Omental fat pad (tissue), 4 donors: ENCODE data around the gene ADGRF3. TPM values are rescaled to one million over a fixed set of nuclear protein-coding genes. Genes with fewer than 3 reads are reported as not detected.
"Not testable (repeated sequence)": the region's sequence is repeated elsewhere in the genome, so short reads cannot be mapped to it uniquely, and the experiment has no call there.

Experiments used
- ATAC-seq: fragments of 150-250 bp; one replicate; pipeline ENCODE4 v1.9.1; 2016; ENCODE audit warnings: mild to moderate bottlenecking, moderate library complexity; ENCODE audit not compliant: low FRiP score
- DNase-seq: peaks from one replicate; pipeline ENCODE4 v3.0.0-alpha.2; 2019; ENCODE audit warnings: low spot score
- CTCF ChIP-seq, 3 donors: fragments of 450-650 bp; IDR thresholded peaks; one replicate each; pipeline ENCODE4 v1.5.1; 2016 to 2017; ENCODE audit warnings: antibody characterized with exemption in 3 of 3, mild to moderate bottlenecking in 3 of 3, moderate library complexity in 2 of 3
- total RNA-seq, 4 donors: library from RNA; depleted of rRNA; stranded (reverse); fragments of >200 nt; gene quantifications; one replicate each; pipeline ENCODE4 v1.1.0, GENCODE V29; 2016

The ADGRF3 gene
- total RNA-seq, 4 donors from 2014 or later = 0.09 TPM; not detected in 3

GRCh38 chr2:26363323-26363722 is 16.7 kb upstream of the ADGRF3 start:
- no peak for TF ChIP-seq CTCF (IDR thresholded peaks at IDR 0.05)
- no peak for ATAC-seq
- no peak for DNase-seq

DNA sequence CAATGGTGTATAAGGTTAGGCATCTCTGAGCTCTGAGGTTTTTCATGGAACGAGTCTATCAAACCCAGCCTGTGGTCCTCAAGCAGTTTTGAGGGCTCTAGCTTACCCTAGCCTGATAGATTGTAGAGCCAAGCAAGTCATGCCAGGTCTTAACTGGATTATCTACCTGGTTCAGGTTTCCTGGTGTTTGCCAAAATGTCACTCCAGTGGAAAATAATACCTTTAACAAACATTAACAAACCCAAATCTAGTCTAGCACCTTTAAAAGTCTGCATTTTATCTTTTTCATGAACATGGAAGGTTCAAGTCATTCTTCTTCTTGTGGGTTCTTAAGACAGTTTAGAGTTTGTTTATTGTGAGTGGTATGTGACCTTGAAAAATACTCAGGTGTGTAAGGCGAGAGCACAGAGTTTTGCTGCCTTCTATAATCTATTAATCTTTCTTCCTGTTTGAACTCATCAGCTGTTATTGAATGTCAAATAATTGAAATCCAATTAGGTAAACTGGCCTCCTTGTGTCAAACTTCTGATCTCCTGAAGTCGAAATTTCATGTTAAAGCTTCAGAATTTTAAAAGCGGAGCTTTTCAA is 13.4 kb upstream of the ADGRF3 start:
- DNase-seq (no peak), ATAC-seq (no peak)
- no peak for TF ChIP-seq CTCF (IDR thresholded peaks at IDR 0.05)

- ATAC-seq = no peak
- DNase-seq = no peak
- TF ChIP-seq CTCF (IDR thresholded peaks at IDR 0.05) = no peak
Observed at GRCh38 chr2:26356771-26357170, 10.2 kb upstream of the ADGRF3 start.

DNA sequence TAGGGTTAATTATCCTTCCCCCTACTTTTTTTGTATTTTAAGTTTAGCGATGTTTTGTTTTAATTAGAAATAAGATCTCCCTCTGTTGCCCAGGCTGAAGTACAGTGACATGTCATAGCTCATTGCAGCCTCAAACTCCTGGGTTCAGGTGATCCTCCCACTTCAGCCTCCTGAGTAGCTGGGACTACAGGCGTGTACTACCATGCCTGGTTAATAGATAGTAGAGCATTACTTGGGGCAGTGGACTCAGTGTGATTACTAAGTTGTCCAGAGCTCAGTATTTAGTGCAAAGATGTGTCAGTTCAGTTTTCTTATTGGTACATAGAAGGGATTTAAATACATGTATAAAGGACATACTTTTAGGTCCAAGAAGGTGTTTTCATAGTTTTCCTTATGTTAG is 9.5 kb upstream of the ADGRF3 start:
- no peak for TF ChIP-seq CTCF (IDR thresholded peaks at IDR 0.05)
- ATAC-seq = no peak
- DNase-seq = no peak

DNA sequence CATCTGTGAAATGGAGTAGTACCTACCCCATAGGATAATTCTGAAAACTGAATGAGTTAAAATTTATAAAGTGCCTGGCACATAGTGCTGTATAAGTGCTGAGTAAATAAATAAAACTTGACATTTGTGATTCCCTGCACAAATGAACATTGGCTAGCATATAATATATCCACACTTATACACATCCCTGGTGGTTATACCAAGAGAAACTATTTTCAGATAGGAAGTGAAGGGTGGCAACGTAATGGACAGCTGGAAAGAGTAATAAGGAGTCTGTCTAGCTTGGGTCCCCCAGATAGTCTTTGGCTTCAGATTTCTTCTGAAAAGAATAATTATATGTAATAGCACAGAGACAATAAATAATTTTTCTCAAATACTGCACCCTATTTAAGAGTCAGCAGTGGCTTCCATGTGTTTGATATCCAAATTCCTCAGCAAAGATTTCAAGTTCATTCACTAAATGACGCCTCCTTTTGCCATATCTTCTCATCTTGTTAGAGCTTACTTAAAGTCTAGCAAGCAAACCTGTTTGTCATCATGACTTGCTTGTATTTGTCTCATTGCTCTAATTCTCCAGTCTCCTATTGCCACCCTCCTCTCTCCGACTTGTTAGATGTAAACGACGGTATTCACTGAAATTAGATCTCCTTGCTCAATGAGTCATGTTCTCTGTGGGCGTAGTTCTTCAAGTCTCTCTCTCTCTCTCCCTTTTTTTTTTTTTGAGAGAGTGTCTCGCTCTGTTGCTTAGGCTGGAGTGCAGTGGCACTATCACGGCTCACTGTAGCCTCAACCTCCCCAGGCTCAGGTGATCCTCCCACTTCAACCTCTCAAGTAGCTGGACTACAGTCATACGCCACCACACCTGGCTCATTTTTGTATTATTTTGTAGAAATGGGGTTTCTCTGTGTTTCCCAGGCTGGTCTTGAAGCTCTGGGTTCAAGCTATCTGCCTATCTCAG is 8.7 kb upstream of the ADGRF3 start:
- no peak for TF ChIP-seq CTCF (IDR thresholded peaks at IDR 0.05)
- DNase-seq (no peak), ATAC-seq (peak; percentile 61)

DNA sequence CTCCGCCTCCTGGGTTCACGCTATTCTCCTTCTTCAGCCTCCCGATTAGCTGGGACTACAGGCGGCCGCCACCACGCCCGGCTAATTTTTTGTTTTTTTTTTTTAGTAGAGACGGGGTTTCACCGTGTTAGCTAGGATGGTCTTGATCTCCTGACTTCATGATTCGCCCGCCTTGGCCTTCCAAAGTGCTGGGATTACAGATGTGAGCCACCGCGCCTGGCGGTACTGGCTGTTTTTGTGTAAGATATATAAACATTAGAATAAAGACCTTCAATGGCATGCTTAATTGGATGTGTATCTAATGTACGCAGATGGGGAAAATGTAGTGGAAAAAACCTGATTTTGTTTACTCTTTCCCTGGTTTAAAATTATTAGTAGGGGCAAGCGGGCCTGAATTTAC is 7.9 kb upstream of the ADGRF3 start:
- ATAC-seq, DNase-seq: not testable (repeated sequence)

DNA sequence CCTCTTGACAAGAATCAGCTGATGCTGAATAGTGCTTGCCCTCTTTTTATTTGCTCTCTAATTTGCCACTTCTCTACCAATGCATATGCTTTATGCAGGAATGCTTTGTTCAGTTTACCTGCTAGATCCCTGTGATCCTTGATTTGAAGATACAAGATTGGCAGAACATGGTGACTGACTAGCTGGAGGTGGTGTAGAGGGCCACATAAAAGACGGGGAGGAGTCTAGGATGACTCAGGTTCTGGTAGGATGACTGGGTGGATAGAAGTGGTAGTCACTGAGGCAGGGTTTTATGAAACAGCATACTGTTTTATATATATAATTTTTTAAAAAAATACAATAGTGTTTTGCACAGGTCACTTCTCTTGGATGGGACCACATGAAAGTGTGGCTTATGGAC is 6.3 kb upstream of the ADGRF3 start:
- no peak for TF ChIP-seq CTCF (IDR thresholded peaks at IDR 0.05)
- ATAC-seq = no peak
- DNase-seq = no peak
